Heart left ventricle (tissue), 13 donors: ENCODE results near the gene CBX5.
"Not testable (repeated sequence)": the region's sequence is repeated elsewhere in the genome, so short reads cannot be mapped to it uniquely, and the experiment has no call there.

Experiments
- CTCF ChIP-seq, 12 donors: fragments of 200-600 bp; sonication (generic) in 4 of 12; IDR thresholded peaks; one replicate each; pipeline versions ENCODE4 v1.5.0 to v1.8.0; 2018 to 2022; ENCODE audit warnings: antibody characterized with exemption in 12 of 12, mild to moderate bottlenecking in 5 of 12
- POLR2A ChIP-seq, 2 donors: fragments of 450-650 bp; IDR thresholded peaks; one replicate each; pipeline ENCODE4 v1.6.1; 2017; ENCODE audit warnings: antibody characterized with exemption in 2 of 2, mild to moderate bottlenecking in 2 of 2, moderate library complexity in 2 of 2
- donor health status: ischemic (EF 13 %, LVEDD 7.1; RV severe dilation, severe dysfunction).
- donor health status: DM: no; HTN: yes; CAD: no.
- donor health status: DM: no; HTN: no; CAD: no.
- donor health status: ischemic (EF 25% LVEDD 6.9; RV normal size, moderate dysfunction).
- donor health status: ischemic (EF 25% LVEDD 5.7; RV mildly dilated, moderate dysfunction).
- donor health status: ischemic (EF 35%, LVEDD 5.7; RV mildly dilated, moderate dysfunction).
- donor health status: nonischemic (EF 11% LVEDD 7.7; RV severe dilation, severe dysfunction).
- donor health status: DM: yes; HTN: yes; CAD: no.
- donor health status: PGD.
- donor health status: ischemic (EF 29% LVEDD 5.4; RV normal size, mild dysfunction).
- donor health status: nonischemic (EF 23%, LVEDD 6.1; RV moderate dilation, normal function).

DNA sequence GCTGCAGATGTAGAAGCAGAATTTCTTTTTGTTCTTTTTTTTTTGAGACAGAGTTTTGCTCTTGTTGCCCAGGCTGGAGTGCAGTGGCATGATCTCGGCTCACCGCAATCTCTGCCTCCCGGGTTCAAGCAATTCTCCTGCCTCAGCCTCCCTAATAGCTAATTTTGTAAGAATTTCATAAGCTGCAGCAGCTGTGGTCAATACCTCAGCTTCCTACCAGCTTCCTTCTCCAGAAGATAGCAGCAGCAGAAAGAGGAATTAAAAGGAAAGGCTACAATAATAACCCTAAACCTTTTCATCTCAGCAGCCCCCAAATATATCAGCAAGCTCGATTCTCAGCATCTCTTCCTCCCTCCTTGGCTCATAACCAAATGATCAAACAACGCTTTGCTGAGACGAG is 52.0 kb downstream of the CBX5 start:
- not testable (repeated sequence) for TF ChIP-seq CTCF, POLR2A (IDR thresholded peaks at IDR 0.05)
